GM10248 (cell line): ENCODE results near the gene ECI2.

Experiments used
- CTCF ChIA-PET: fragments of 300-600 bp; sonication (Branson Sonifier 250); formaldehyde crosslinking; extraction: SDS; loops from one replicate; lab custom pipeline; 2021; ENCODE audit warnings: antibody characterized with exemption; lab: Yijun Ruan, JAX
- POLR2A ChIA-PET: fragments of 350-650 bp; sonication (Branson Sonifier 250); formaldehyde crosslinking; extraction: SDS; loops from one replicate; lab custom pipeline; 2020; ENCODE audit warnings: antibody characterized with exemption; lab: Yijun Ruan, JAX
- DNase-seq: peaks from one replicate; pipeline ENCODE4 v3.0.0; 2012; ENCODE audit errors: extremely low spot score
- CTCF ChIP-seq: IDR thresholded peaks from 2 replicates; pipeline ENCODE4 v1.5.1; 2012; ENCODE audit warnings: mild to moderate bottlenecking, low read depth; ENCODE audit errors: extremely low read depth, missing control alignments, control extremely low read depth

Gene ECI2

GRCh38 chr6:4134841-4135664 lies at the start of gene ECI2:
Gene ECI2 (minus strand): TSS chr6:4135575. CDS start chr6:4135560, 15 bp downstream.
- ChIA-PET CTCF (interaction anchor here (1.2 to 2.7 kb wide), 4 partner anchors 20 to 1067 kb away, joined by 3 to 20 read pairs (median 4); partner anchors contain the start of genes FAM50B and RIPK1), POLR2A (interaction anchor here (0.6 to 2.0 kb wide), 5 partner anchors 102 to 162 kb away, joined by 3 to 9 read pairs (median 4); a partner anchor contains a TSS)
- peak; percentile 51 for DNase-seq
- TF ChIP-seq CTCF = no peak

- ChIA-PET POLR2A (no interaction called here), CTCF (no interaction called here)
- no peak for TF ChIP-seq CTCF
- no peak for DNase-seq
These were observed 45.4 kb upstream of the ECI2 start for GRCh38 chr6:4180652-4181255.

- TF ChIP-seq CTCF = no peak
- DNase-seq = no peak
- ChIA-PET POLR2A (no interaction called here), CTCF (no interaction called here)
These were observed 44.7 kb upstream of the ECI2 start for GRCh38 chr6:4179960-4180651.

GRCh38 chr6:4178737-4179333 lies 43.5 kb upstream of the ECI2 start:
- TF ChIP-seq CTCF = no peak
- no peak for DNase-seq
- ChIA-PET CTCF (interaction anchor here (2.3 kb wide), 1 partner anchor 24 kb away, joined by 10 read pairs; no protein-coding TSS in a partner anchor), POLR2A (no interaction called here)

- ChIA-PET POLR2A (no interaction called here), CTCF (interaction anchor here (2.3 kb wide), 1 partner anchor 22 kb away, joined by 10 read pairs; no protein-coding TSS in a partner anchor)
- DNase-seq = no peak
- no peak for TF ChIP-seq CTCF
These were observed 41.5 kb upstream of the ECI2 start for GRCh38 chr6:4176907-4177306.

GRCh38 chr6:4174042-4174441 lies 38.7 kb upstream of the ECI2 start:
- CTCF ChIA-PET = interaction anchor here (1.2 kb wide), 1 partner anchor 9 kb away, joined by 4 read pairs; no protein-coding TSS in a partner anchor
- DNase-seq = no peak
- TF ChIP-seq CTCF = no peak
- POLR2A ChIA-PET = no interaction called here
